ENCODE data around the gene SPATS2.

Gene SPATS2

GRCh38 chr12:49440035-49440434 lies 72.8 kb downstream of the SPATS2 start:
- Histone ChIP-seq H3K27ac (ENCODE audit: low read depth, low read length) (no peak overlapping the region), H3K4me1 (ENCODE audit: control insufficient read depth, low read length) (no peaks in the 10 kb centered on the region), H3K79me2 (ENCODE audit: control insufficient read depth, low read length) (peaks cover 9% of the 10 kb centered on the region; the same call in 1 of the 2 replicates), H3F3A (ENCODE audit: control insufficient read depth, insufficient read depth) (no peaks in the 10 kb centered on the region), H3K27me3 (ENCODE audit: control insufficient read depth, low read length) (no peaks in the 10 kb centered on the region), H3K36me3 (ENCODE audit: control insufficient read depth, low read length) (no peaks in the 10 kb centered on the region), H3K4me2 (ENCODE audit: low read length) (no peak overlapping the region), H3K9me2 (replicated peaks; ENCODE audit: control insufficient read depth, low read length) (no peaks in the 10 kb centered on the region), H3K4me3 (ENCODE audit: low read length) (no peak overlapping the region), H3K9me3 (ENCODE audit: control insufficient read depth, insufficient read depth, low read length) (no peaks in the 10 kb centered on the region), H4K20me1 (ENCODE audit: control insufficient read depth, insufficient read depth, low read depth, low read length) (no peaks in the 10 kb centered on the region)
- TF ChIP-seq EZH2phosphoT487 (IDR thresholded peaks at IDR 0.05; ENCODE audit: borderline replicate concordance, low read length), result no peak
- TF ChIP-seq CTCF (IDR thresholded peaks at IDR 0.05; ENCODE audit: low read depth, low read length, poor library complexity, severe bottlenecking), result no peak

- Histone ChIP-seq H3K27me3 (ENCODE audit: control insufficient read depth, low read length) (no peaks in the 10 kb centered on the region), H3K4me3 (ENCODE audit: low read length) (no peak overlapping the region), H3K9me3 (ENCODE audit: control insufficient read depth, insufficient read depth, low read length) (no peaks in the 10 kb centered on the region), H3F3A (ENCODE audit: control insufficient read depth, insufficient read depth) (no peaks in the 10 kb centered on the region), H3K9me2 (replicated peaks; ENCODE audit: control insufficient read depth, low read length) (no peaks in the 10 kb centered on the region), H4K20me1 (ENCODE audit: control insufficient read depth, insufficient read depth, low read depth, low read length) (no peaks in the 10 kb centered on the region), H3K27ac (ENCODE audit: low read depth, low read length) (no peak overlapping the region), H3K36me3 (ENCODE audit: control insufficient read depth, low read length) (no peaks in the 10 kb centered on the region), H3K79me2 (ENCODE audit: control insufficient read depth, low read length) (peaks cover 12% of the 10 kb centered on the region; the same call in 1 of the 2 replicates), H3K4me2 (ENCODE audit: low read length) (no peak overlapping the region), H3K4me1 (ENCODE audit: control insufficient read depth, low read length) (no peaks in the 10 kb centered on the region)
- TF ChIP-seq EZH2phosphoT487 (IDR thresholded peaks at IDR 0.05; ENCODE audit: borderline replicate concordance, low read length) (no peak), CTCF (IDR thresholded peaks at IDR 0.05; ENCODE audit: low read depth, low read length, poor library complexity, severe bottlenecking) (no peak)
Observed at GRCh38 chr12:49442915-49443314, 75.7 kb downstream of the SPATS2 start.

- Histone ChIP-seq H3K4me1 (ENCODE audit: control insufficient read depth, low read length) (no peaks in the 10 kb centered on the region), H4K20me1 (ENCODE audit: control insufficient read depth, insufficient read depth, low read depth, low read length) (no peaks in the 10 kb centered on the region), H3K9me3 (ENCODE audit: control insufficient read depth, insufficient read depth, low read length) (no peaks in the 10 kb centered on the region), H3K27ac (ENCODE audit: low read depth, low read length) (no peak overlapping the region), H3K79me2 (ENCODE audit: control insufficient read depth, low read length) (peaks cover 7% of the 10 kb centered on the region; the same call in 1 of the 2 replicates), H3K9me2 (replicated peaks; ENCODE audit: control insufficient read depth, low read length) (no peaks in the 10 kb centered on the region), H3K36me3 (ENCODE audit: control insufficient read depth, low read length) (no peaks in the 10 kb centered on the region), H3K4me3 (ENCODE audit: low read length) (no peak overlapping the region), H3F3A (ENCODE audit: control insufficient read depth, insufficient read depth) (no peaks in the 10 kb centered on the region), H3K4me2 (ENCODE audit: low read length) (no peak overlapping the region), H3K27me3 (ENCODE audit: control insufficient read depth, low read length) (no peaks in the 10 kb centered on the region)
- TF ChIP-seq EZH2phosphoT487 (IDR thresholded peaks at IDR 0.05; ENCODE audit: borderline replicate concordance, low read length) (no peak), CTCF (IDR thresholded peaks at IDR 0.05; ENCODE audit: low read depth, low read length, poor library complexity, severe bottlenecking) (no peak)
Observed at GRCh38 chr12:49446571-49446970, 79.3 kb downstream of the SPATS2 start.
